Fibroblast of the aortic adventitia (primary cell): ENCODE results near the gene CUX1. TPM values are rescaled to one million over a fixed set of nuclear protein-coding genes. Genes with fewer than 3 reads are reported as not detected.

ENCODE experiments used
- DNase-seq: peaks from one replicate; pipeline ENCODE4 v3.0.0-alpha.2; 2010; ENCODE audit warnings: low read depth
- H3K4me3 ChIP-seq: 2 replicates; pipeline ENCODE4 v1.5.1; 2011; ENCODE audit warnings: low read depth, mild to moderate bottlenecking, control low read depth, low read length, moderate library complexity
- CTCF ChIP-seq: IDR thresholded peaks from 2 replicates; pipeline ENCODE4 v1.5.1; 2011; ENCODE audit warnings: mild to moderate bottlenecking, low read length, control low read depth, inconsistent platforms; ENCODE audit not compliant: insufficient read depth
- total RNA-seq: library from RNA; depleted of rRNA; stranded (reverse); fragments of >200 nt; gene quantifications from 2 replicates; pipeline ENCODE4 v1.2.3, GENCODE V29; 2012; ENCODE audit warnings: low replicate concordance

Gene CUX1
- total RNA-seq, 1 donor = 44.2 TPM

GRCh38 chr7:102251531-102252365 is 434.3 kb downstream of the CUX1 start:
- no peak for DNase-seq
- no peak overlapping the region for H3K4me3 ChIP-seq
- TF ChIP-seq CTCF = no peak

GRCh38 chr7:102252366-102252982 is 435.0 kb downstream of the CUX1 start:
- H3K4me3 ChIP-seq = no peak overlapping the region
- DNase-seq = no peak
- TF ChIP-seq CTCF = no peak

GRCh38 chr7:102253066-102253972 is 435.9 kb downstream of the CUX1 start:
- no peak for DNase-seq
- TF ChIP-seq CTCF = no peak
- no peak overlapping the region for H3K4me3 ChIP-seq

- TF ChIP-seq CTCF = no peak
- no peak overlapping the region for H3K4me3 ChIP-seq
- DNase-seq = no peak
These were observed 436.5 kb downstream of the CUX1 start for GRCh38 chr7:102253973-102254370.

- no peak overlapping the region for H3K4me3 ChIP-seq
- no peak for DNase-seq
- no peak for TF ChIP-seq CTCF
These were observed 437.1 kb downstream of the CUX1 start for GRCh38 chr7:102254521-102254920.

GRCh38 chr7:102255501-102255900 is 438.1 kb downstream of the CUX1 start:
- no peak for TF ChIP-seq CTCF
- H3K4me3 ChIP-seq = no peak overlapping the region
- DNase-seq = no peak
